ENCODE data around the gene ROPN1L.

ROPN1L gene

GRCh38 chr5:10401498-10401897 is 40.2 kb upstream of the ROPN1L start:
- DNase-seq (ENCODE audit: low read depth): no peak
- TF ChIP-seq CTCF (conservative IDR thresholded peaks at IDR 0.05; ENCODE audit: control insufficient read depth, insufficient read depth, low read depth, low read length): no peak
- H3K4me3 ChIP-seq (ENCODE audit: control insufficient read depth, low read depth, low read length): no peak overlapping the region

GRCh38 chr5:10403829-10404228 is 37.9 kb upstream of the ROPN1L start:
- DNase-seq (ENCODE audit: low read depth): no peak
- no peak for TF ChIP-seq CTCF (conservative IDR thresholded peaks at IDR 0.05; ENCODE audit: control insufficient read depth, insufficient read depth, low read depth, low read length)
- H3K4me3 ChIP-seq (ENCODE audit: control insufficient read depth, low read depth, low read length): no peak overlapping the region

GRCh38 chr5:10406651-10407050 is 35.0 kb upstream of the ROPN1L start:
- DNase-seq (ENCODE audit: low read depth): no peak
- H3K4me3 ChIP-seq (ENCODE audit: control insufficient read depth, low read depth, low read length): no peak overlapping the region
- TF ChIP-seq CTCF (conservative IDR thresholded peaks at IDR 0.05; ENCODE audit: control insufficient read depth, insufficient read depth, low read depth, low read length): no peak

- no peak overlapping the region for H3K4me3 ChIP-seq (ENCODE audit: control insufficient read depth, low read depth, low read length)
- DNase-seq (ENCODE audit: low read depth): no peak
Observed at GRCh38 chr5:10409504-10409903, 32.2 kb upstream of the ROPN1L start.

GRCh38 chr5:10410662-10411061 is 31.0 kb upstream of the ROPN1L start:
- no peak for DNase-seq (ENCODE audit: low read depth)
- no peak overlapping the region for H3K4me3 ChIP-seq (ENCODE audit: control insufficient read depth, low read depth, low read length)
- TF ChIP-seq CTCF (conservative IDR thresholded peaks at IDR 0.05; ENCODE audit: control insufficient read depth, insufficient read depth, low read depth, low read length): no peak

More at GRCh38 chr5:10409504-10409903, 32.2 kb upstream of the ROPN1L start:
- no peak for TF ChIP-seq CTCF (conservative IDR thresholded peaks at IDR 0.05; ENCODE audit: control insufficient read depth, insufficient read depth, low read depth, low read length)

- no peak for TF ChIP-seq CTCF (conservative IDR thresholded peaks at IDR 0.05; ENCODE audit: control insufficient read depth, insufficient read depth, low read depth, low read length)
- DNase-seq (ENCODE audit: low read depth): no peak
Observed at GRCh38 chr5:10411336-10411735, 30.3 kb upstream of the ROPN1L start.

GRCh38 chr5:10416868-10417267 is 24.8 kb upstream of the ROPN1L start:
- H3K4me3 ChIP-seq (ENCODE audit: control insufficient read depth, low read depth, low read length): no peak overlapping the region
- TF ChIP-seq CTCF (conservative IDR thresholded peaks at IDR 0.05; ENCODE audit: control insufficient read depth, insufficient read depth, low read depth, low read length): no peak
- no peak for DNase-seq (ENCODE audit: low read depth)

More at GRCh38 chr5:10411336-10411735, 30.3 kb upstream of the ROPN1L start:
- H3K4me3 ChIP-seq (ENCODE audit: control insufficient read depth, low read depth, low read length): no peak overlapping the region

Data from fibroblast of mammary gland (primary cell).